BJ (cell line): ENCODE data around the gene CBFA2T2. TPM values are rescaled to one million over a fixed set of nuclear protein-coding genes. Genes with fewer than 3 reads are reported as not detected.
"Not testable (repeated sequence)": the region's sequence is repeated elsewhere in the genome, so short reads cannot be mapped to it uniquely, and the experiment has no call there.

ENCODE experiments used
- CTCF ChIA-PET: fragments of 350-600 bp; formaldehyde crosslinking; extraction: SDS; loops from one replicate; lab custom pipeline; 2021; ENCODE audit warnings: antibody characterized with exemption, inconsistent platforms; lab: Yijun Ruan, JAX
- POLR2A ChIA-PET: fragments of 300-600 bp; sonication (Branson Sonifier 250); formaldehyde crosslinking; extraction: SDS; loops from one replicate; lab custom pipeline; 2021; ENCODE audit warnings: antibody characterized with exemption; lab: Charles Lee
- DNase-seq: peaks from one replicate; pipeline ENCODE4 v3.0.0-alpha.2; 2011; ENCODE audit warnings: low read depth
- H3K27me3 ChIP-seq: 2 replicates; pipeline ENCODE4 v1.6.0; 2011; ENCODE audit warnings: low read length; ENCODE audit not compliant: control insufficient read depth, insufficient read depth
- H3K36me3 ChIP-seq: 2 replicates; pipeline ENCODE4 v1.5.1; 2011; ENCODE audit warnings: low read length; ENCODE audit not compliant: control insufficient read depth, insufficient read depth
- H3K4me3 ChIP-seq: 2 replicates; pipeline ENCODE4 v1.5.1; 2011; ENCODE audit warnings: low read depth, mild to moderate bottlenecking, control low read depth, low read length
- CTCF ChIP-seq: IDR thresholded peaks from 2 replicates; pipeline ENCODE4 v1.5.1; 2011; ENCODE audit warnings: low read depth, mild to moderate bottlenecking, control low read depth, inconsistent platforms, low read length, moderate library complexity; ENCODE audit not compliant: insufficient read depth
- polyA plus RNA-seq: library from polyadenylated mRNA; depleted of rRNA; stranded (reverse); fragments of >200 nt; gene quantifications from 2 replicates; pipeline ENCODE4 v1.2.3, GENCODE V29; 2011

Gene CBFA2T2
- polyA plus RNA-seq, 1 experiment = 7.6 TPM

GRCh38 chr20:33501000-33501399 lies 11.1 kb downstream of the CBFA2T2 start:
- H3K4me3 ChIP-seq = no peak overlapping the region
- TF ChIP-seq CTCF = no peak
- no peaks in the 10 kb centered on the region for H3K36me3 ChIP-seq
- POLR2A ChIA-PET = no interaction called here
- no peaks in the 10 kb centered on the region for H3K27me3 ChIP-seq
- no peak for DNase-seq
- CTCF ChIA-PET = no interaction called here

DNA sequence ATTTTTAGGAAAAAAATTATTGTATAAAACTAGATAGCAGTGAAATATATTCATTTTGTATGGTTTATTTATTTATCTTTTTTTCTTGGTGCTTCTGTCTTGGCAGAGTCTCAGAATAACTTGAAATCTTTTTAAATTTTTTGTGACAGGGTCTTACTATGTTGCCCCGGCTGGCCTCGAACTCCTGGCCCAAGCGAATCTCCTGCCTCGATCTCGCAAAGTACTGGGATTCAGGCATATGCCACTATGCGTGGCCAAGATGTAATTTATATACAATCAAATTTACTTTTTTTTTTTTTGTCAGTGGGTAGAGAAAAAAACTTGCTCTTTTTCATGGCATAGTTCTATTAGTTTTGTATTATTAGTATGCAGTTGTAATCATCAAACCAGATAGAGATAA lies 13.7 kb downstream of the CBFA2T2 start:
- CTCF ChIA-PET = no interaction called here
- POLR2A ChIA-PET = no interaction called here
- no peak for DNase-seq
- Histone ChIP-seq H3K36me3 (no peaks in the 10 kb centered on the region), H3K27me3 (no peaks in the 10 kb centered on the region), H3K4me3 (no peak overlapping the region)
- no peak for TF ChIP-seq CTCF

GRCh38 chr20:33506576-33506975 lies 16.7 kb downstream of the CBFA2T2 start:
- no peak for DNase-seq
- no peak for TF ChIP-seq CTCF

DNA sequence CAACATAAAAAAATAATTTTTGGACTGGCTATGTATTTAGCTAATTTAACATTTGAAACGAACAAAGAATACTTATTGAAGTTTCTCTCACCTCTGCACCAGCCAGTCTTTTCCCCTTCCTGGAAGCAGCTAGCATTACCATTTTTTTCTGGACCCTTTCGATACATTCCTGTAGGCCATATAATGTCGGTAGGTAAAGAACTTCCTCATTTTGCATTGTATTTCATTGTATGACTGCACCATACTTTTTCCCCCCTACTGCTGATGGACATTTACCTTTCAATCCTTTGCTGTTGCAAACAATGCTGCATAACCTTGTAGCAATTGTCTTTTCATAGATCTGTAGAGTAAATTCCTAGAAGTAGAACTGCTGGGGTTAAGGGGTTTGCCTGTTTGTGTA lies 17.6 kb downstream of the CBFA2T2 start:
- ChIA-PET CTCF (interaction anchor here (1.4 kb wide), 1 partner anchor 10 kb away, joined by 5 read pairs; no protein-coding TSS in a partner anchor), POLR2A (no interaction called here)
- no peak for TF ChIP-seq CTCF
- no peak for DNase-seq
- no peak overlapping the region for H3K4me3 ChIP-seq
- H3K36me3 ChIP-seq = no peaks in the 10 kb centered on the region
- H3K27me3 ChIP-seq = no peaks in the 10 kb centered on the region

More at GRCh38 chr20:33506576-33506975, 16.7 kb downstream of the CBFA2T2 start:
- POLR2A ChIA-PET = no interaction called here
- Histone ChIP-seq H3K36me3 (no peaks in the 10 kb centered on the region), H3K27me3 (no peaks in the 10 kb centered on the region), H3K4me3 (no peak overlapping the region)
- CTCF ChIA-PET = interaction anchor here (1.4 kb wide), 1 partner anchor 9 kb away, joined by 5 read pairs; no protein-coding TSS in a partner anchor

- DNase-seq, POLR2A ChIA-PET, H3K4me3 ChIP-seq, H3K27me3 ChIP-seq, H3K36me3 ChIP-seq: not testable (repeated sequence)
- CTCF ChIA-PET = interaction anchor here (0.6 kb wide), 1 partner anchor 10 kb away, joined by 3 read pairs; no protein-coding TSS in a partner anchor
Measured at GRCh38 chr20:33508015-33508414, 18.1 kb downstream of the CBFA2T2 start.

DNA sequence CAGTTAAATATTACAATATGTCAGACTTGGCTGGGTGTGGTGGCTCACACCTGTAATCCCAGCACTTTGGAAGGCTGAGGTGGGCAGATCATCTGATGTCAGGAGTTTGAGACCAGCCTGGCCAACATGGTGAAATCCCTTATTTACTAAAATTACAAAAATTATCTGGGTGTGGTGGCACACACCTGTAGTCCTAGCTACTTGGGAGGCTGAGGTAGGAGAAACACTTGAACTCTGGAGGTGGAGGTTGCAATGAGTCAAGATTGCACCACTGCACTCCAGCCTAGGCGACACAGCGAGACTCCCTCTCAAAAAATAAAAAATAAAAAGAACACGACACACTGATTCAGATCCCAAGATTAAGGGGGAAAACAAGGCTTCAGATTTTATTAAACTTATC lies 19.2 kb downstream of the CBFA2T2 start:
- DNase-seq, CTCF ChIA-PET, H3K27me3 ChIP-seq, POLR2A ChIA-PET, H3K4me3 ChIP-seq, H3K36me3 ChIP-seq: not testable (repeated sequence)

- CTCF ChIA-PET, H3K27me3 ChIP-seq, DNase-seq, H3K4me3 ChIP-seq, H3K36me3 ChIP-seq: not testable (repeated sequence)
- POLR2A ChIA-PET = interaction anchor here (0.8 kb wide), 1 partner anchor 9 kb away, joined by 4 read pairs; no protein-coding TSS in a partner anchor
Measured at GRCh38 chr20:33511876-33512275, 22.0 kb downstream of the CBFA2T2 start.
